ENCODE results near the gene MGAT5B.
"Not testable (repeated sequence)": the region's sequence is repeated elsewhere in the genome, so short reads cannot be mapped to it uniquely, and the experiment has no call there.

Gene MGAT5B

DNA sequence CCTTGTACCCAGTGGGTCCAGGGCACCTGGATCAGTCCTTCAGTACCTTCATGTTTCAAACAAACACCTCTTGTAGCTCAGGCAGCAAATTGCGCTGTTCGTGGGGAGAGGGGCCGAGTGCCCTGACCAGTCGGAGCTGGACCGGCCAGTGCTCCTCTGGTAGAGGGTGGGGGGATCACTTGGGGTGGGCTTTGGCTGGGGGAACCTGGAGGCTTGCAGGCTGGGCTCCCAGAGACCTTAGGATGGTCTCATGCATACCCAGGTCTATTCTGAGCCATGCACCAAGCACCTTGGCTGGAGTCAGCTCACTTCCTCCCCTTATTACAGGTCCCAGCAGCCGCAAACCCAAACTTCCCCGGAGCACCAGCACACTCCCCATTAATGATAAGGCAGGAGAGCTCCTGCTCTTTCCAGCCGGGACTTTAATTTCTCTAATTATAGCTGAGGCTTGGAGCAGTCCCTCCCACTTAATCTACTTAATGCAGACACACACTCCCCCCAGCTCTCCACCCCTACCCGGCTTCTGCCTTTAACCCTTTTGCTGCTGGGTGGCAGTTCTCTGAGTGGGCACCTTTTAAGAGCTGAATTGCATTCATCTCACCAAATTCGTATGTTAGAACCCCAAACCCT is 26.3 kb upstream of the MGAT5B start:
- peaks cover 62% of the 10 kb centered on the region for H3K27me3 Mint-ChIP-seq
- no peak for DNase-seq
- H3K4me3 Mint-ChIP-seq, result no peak overlapping the region

DNA sequence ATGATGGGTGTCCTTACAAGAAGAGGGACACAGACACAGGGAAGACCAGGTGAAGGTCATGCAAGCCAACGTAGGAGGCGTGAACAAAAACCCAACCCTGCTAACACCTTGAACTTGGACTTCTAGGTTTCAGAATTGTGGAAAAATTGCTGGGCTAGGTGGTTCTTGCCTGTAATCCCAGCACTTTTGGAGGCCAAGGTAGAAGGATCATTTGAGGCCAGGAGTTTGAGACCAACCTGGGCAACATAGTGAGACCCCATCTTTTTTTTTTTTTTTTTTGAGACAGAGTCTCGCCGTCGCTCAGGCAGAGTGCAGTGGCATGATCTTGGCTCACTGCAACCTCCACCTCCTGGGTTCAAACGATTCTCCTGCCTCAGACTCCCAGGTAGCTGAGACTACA is 25.1 kb upstream of the MGAT5B start:
- not testable (repeated sequence) for H3K27ac Mint-ChIP-seq; H3K4me3 Mint-ChIP-seq; DNase-seq; H3K9me3 Mint-ChIP-seq; H3K36me3 Mint-ChIP-seq (ENCODE audit: low read depth)
- H3K4me1 Mint-ChIP-seq (ENCODE audit: low read depth), result peaks cover 11% of the 10 kb centered on the region
- H3K27me3 Mint-ChIP-seq, result peaks cover 69% of the 10 kb centered on the region

More for the DNA sequence above, 26.3 kb upstream of the MGAT5B start:
- Mint-ChIP-seq H3K9me3 (no peaks in the 10 kb centered on the region), H3K36me3 (ENCODE audit: low read depth) (no peaks in the 10 kb centered on the region), H3K27ac (no peak overlapping the region), H3K4me1 (ENCODE audit: low read depth) (peaks cover 11% of the 10 kb centered on the region)

DNA sequence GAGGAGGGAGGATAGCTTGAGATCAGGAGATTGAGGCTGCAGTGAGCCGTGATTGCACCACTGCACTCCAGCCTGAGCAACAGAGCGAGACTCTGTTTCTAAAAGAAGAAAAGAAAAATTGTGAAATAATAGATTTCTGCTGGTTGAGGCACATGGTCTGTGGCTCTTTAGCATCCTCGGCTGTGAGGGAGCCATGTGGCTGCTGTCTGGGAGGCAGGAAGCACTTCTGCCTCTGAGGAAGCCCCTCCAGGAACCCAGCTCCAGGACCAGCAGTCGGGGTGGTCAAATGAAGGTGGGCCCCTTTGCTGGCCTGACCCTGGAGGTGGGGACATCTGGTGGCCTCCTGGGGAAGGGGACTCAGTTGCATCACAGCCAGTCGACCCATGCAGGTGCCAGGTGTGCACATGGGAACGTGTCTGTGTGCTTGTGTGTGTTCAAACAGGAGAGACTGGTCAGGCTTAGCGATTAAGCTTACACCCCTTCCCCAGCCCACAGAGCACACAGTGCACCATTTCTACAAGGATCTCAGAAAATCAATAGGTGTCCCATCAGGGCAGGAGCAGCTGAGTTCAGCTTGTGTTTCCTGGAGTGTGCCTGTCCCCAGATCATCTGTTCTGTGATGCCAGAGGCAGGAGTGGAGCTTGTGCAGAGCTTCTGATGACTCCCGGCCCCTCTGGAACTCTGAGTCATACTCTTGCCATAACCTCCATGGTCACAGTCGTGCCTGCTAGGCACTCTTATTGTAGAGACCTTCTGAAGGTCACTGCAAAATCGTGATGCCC is 24.3 kb upstream of the MGAT5B start:
- Mint-ChIP-seq H3K4me1 (ENCODE audit: low read depth) (peaks cover 11% of the 10 kb centered on the region), H3K27ac (no peak overlapping the region), H3K36me3 (ENCODE audit: low read depth) (no peaks in the 10 kb centered on the region), H3K27me3 (peaks cover 69% of the 10 kb centered on the region), H3K9me3 (no peaks in the 10 kb centered on the region), H3K4me3 (no peak overlapping the region)
- DNase-seq, result no peak

DNA sequence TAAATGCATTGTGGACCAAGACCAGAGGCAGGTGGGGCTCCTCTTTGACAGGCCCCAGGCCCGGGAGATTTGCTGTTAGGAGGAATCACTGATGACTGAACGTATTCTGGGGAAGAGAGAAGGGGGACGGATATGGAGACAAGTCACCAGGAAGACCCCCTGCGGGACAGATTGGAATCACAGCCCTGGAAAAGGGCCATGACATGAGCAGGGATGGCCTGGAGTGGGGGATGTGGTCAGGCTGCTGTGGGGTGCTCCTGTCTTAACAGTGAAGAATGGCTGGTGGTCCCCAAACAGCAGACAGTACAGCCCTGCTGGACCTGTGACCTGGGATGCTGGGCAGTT is 23.7 kb upstream of the MGAT5B start:
- no peak overlapping the region for H3K4me3 Mint-ChIP-seq
- DNase-seq, result no peak
- H3K27me3 Mint-ChIP-seq, result peaks cover 69% of the 10 kb centered on the region
- H3K36me3 Mint-ChIP-seq (ENCODE audit: low read depth), result no peaks in the 10 kb centered on the region
- H3K27ac Mint-ChIP-seq, result no peak overlapping the region
- H3K9me3 Mint-ChIP-seq, result no peaks in the 10 kb centered on the region
- peaks cover 11% of the 10 kb centered on the region for H3K4me1 Mint-ChIP-seq (ENCODE audit: low read depth)

DNA sequence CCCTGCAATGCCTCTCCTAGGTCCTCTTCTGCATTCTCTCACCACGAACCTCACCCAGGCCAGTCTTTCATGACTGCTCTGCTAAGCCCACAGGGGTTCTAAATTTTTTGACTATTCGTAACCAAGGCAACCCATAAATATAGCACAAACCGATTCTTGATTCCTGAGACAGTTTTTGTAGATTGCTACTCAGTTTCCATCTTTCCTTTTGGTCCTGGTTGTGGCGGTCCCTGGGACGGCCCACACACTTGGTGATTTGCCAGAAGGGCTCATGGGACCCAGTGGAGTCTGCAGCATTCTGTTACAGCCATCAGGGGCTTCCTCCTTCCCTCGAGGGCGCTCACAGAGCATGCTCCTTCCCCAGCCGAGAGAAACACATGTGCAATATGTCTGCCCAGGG is 23.4 kb upstream of the MGAT5B start:
- H3K4me3 Mint-ChIP-seq, result no peak overlapping the region
- H3K27me3 Mint-ChIP-seq, result peaks cover 65% of the 10 kb centered on the region
- H3K4me1 Mint-ChIP-seq (ENCODE audit: low read depth), result peaks cover 8% of the 10 kb centered on the region
- no peak for DNase-seq
- H3K27ac Mint-ChIP-seq, result no peak overlapping the region
- no peaks in the 10 kb centered on the region for H3K9me3 Mint-ChIP-seq
- no peaks in the 10 kb centered on the region for H3K36me3 Mint-ChIP-seq (ENCODE audit: low read depth)

DNA sequence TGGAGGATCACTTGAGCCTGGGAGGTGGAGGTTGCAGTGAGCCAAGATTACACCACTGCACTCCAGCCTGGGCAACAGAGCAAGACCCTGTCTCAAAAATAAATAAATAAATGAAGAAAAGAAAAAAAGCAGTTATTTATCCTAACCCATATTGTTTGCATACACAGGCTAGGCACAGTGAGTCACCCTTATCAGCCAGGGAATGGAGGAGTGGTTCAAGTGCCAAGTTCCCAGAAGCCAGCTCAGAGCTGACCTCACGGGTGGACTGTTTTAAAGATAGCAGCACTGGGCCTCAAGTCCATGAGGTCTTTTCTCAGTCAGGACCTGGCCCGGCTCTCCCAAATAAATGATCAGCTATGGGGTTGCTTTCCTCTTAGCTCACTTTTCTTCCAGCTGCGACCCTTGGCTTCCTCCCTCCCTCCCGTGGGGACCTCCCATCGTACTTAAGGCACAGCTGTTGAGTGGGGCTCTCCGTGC is 22.6 kb upstream of the MGAT5B start:
- peaks cover 57% of the 10 kb centered on the region for H3K27me3 Mint-ChIP-seq
- H3K27ac Mint-ChIP-seq, result no peak overlapping the region
- no peaks in the 10 kb centered on the region for H3K36me3 Mint-ChIP-seq (ENCODE audit: low read depth)
- H3K4me3 Mint-ChIP-seq, result no peak overlapping the region
- no peak for DNase-seq
- H3K9me3 Mint-ChIP-seq, result no peaks in the 10 kb centered on the region
- H3K4me1 Mint-ChIP-seq (ENCODE audit: low read depth), result peaks cover 1% of the 10 kb centered on the region

DNA sequence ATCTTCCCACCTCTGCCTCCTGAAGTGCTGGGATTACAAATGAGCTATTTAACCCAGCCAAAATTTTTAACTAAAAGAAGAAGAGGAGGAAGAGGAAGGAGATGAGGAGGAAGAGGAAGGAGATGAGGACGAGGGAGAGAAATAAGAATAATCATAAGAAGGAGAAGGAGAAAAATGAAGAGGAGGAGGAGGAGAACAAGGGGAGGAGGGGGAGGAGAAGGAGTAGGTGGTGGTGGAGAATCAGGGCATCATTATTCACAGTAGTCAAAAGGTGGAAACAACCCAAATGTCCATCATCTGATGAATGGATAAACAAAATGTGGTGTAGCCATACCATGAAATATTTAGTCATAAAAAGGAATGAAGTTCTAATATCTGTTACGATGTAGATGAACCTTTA is 21.2 kb upstream of the MGAT5B start:
- Mint-ChIP-seq H3K27me3 (peaks cover 43% of the 10 kb centered on the region), H3K27ac (no peak overlapping the region), H3K4me3 (no peak overlapping the region), H3K36me3 (ENCODE audit: low read depth) (no peaks in the 10 kb centered on the region), H3K4me1 (ENCODE audit: low read depth) (no peaks in the 10 kb centered on the region), H3K9me3 (no peaks in the 10 kb centered on the region)
- no peak for DNase-seq

DNA sequence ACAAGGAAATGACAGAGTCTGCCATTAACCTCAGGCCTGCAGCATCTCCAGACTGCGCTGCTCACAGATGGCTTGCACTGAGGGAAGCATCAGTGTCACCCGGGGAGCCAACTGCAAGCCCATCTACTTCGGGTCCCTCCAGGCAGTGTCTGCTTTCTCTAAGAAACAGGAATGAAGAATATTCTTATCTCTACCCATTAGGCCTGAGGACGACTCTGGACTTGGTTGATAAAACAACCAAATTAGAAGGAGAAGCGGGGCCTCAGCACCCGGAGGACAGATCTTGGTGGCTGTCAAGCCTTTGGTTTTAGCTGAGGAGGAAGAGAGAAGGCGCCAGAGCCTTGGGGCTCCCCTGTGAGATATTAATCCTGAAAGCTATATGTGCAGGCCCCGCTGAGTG is 19.5 kb upstream of the MGAT5B start:
- no peak overlapping the region for H3K4me3 Mint-ChIP-seq
- no peak overlapping the region for H3K27ac Mint-ChIP-seq
- no peaks in the 10 kb centered on the region for H3K36me3 Mint-ChIP-seq (ENCODE audit: low read depth)
- no peaks in the 10 kb centered on the region for H3K9me3 Mint-ChIP-seq
- H3K27me3 Mint-ChIP-seq, result peaks cover 32% of the 10 kb centered on the region
- no peaks in the 10 kb centered on the region for H3K4me1 Mint-ChIP-seq (ENCODE audit: low read depth)
- no peak for DNase-seq

DNA sequence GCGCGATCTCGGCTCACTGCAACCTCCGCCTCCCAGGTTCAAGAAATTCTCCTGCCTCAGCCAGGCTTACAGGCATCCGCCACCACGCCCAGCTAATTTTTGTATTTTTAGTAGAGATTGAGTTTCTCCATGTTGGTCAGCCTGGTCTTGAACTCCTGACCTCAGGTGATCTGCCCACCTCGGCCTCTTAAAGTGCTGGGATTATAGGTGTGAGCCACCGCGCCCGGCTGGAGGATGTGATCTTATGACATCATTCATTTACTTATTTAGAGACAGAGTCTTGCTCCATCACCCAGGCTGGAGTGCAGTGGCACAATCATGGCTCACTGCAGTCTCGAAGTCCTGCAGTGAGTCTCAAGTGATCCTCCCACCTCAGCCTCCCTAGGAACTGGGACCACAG is 19.0 kb upstream of the MGAT5B start:
- H3K36me3 Mint-ChIP-seq (ENCODE audit: low read depth); H3K9me3 Mint-ChIP-seq; H3K4me1 Mint-ChIP-seq (ENCODE audit: low read depth); DNase-seq; H3K4me3 Mint-ChIP-seq; H3K27ac Mint-ChIP-seq: not testable (repeated sequence)
- H3K27me3 Mint-ChIP-seq, result peaks cover 27% of the 10 kb centered on the region

DNA sequence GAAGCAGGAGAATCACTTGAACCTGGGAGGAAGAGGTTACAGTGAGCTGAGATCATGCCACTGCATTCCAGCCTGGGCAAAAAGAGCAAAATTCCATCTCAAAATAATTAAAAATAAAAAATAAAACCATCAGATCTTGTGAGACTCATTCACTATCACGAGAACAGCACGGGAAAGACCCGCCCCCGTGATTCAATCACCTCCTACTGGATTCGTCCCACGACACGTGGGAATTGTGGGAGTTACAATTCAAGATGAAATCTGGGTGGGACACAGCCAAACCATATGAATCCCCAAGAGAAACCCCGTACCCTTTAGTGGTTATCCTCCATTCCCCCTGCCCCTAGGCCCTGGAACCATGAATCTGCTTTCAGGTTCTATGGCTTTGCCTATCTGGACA is 15.4 kb upstream of the MGAT5B start:
- H3K36me3 Mint-ChIP-seq (ENCODE audit: low read depth), result no peaks in the 10 kb centered on the region
- DNase-seq, result no peak
- no peak overlapping the region for H3K4me3 Mint-ChIP-seq
- no peaks in the 10 kb centered on the region for H3K4me1 Mint-ChIP-seq (ENCODE audit: low read depth)
- H3K27me3 Mint-ChIP-seq, result peaks cover 9% of the 10 kb centered on the region
- H3K27ac Mint-ChIP-seq, result no peak overlapping the region
- H3K9me3 Mint-ChIP-seq, result no peaks in the 10 kb centered on the region

DNA sequence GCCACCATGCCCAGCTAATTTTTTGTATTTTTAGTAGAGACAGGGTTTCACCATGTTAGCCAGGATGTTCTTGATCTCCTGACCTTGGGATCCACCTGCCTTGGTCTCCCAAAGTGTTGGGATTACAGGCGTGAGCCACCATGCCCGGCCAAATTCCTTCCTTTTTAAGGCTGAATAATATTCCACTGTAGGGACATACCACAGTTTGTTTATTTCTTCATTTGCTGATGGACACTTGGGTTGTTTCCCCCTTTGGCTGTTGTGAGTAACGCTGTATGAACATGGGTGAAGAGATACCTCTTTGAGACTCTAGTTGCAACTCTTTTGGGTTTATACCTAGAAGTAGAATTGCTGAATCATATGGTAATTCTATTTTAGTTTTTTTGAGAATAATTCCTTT is 13.1 kb upstream of the MGAT5B start:
- H3K4me1 Mint-ChIP-seq (ENCODE audit: low read depth), result no peaks in the 10 kb centered on the region
- H3K4me3 Mint-ChIP-seq, result no peak overlapping the region
- H3K27me3 Mint-ChIP-seq, result peaks cover 9% of the 10 kb centered on the region
- no peak overlapping the region for H3K27ac Mint-ChIP-seq
- H3K36me3 Mint-ChIP-seq (ENCODE audit: low read depth), result no peaks in the 10 kb centered on the region
- DNase-seq, result no peak
- H3K9me3 Mint-ChIP-seq, result no peaks in the 10 kb centered on the region

DNA sequence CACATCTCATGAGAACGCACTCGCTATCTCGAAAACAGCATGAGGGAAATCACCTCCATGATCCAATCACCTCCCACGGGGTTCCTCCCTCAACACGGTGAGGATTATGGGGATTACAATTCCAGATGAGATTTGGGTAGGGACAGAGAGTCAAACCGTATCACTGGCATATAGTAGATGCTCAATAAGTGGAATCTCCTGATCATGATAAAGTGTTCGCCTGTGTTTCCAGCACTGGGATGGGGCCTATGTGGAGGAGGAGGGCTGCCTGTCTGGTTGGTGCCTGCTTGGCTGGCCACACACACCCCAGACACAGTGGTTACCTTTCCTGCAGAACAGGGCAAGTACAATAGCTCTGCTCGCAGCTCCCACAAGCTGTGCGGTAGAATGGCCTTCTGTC is 6.1 kb upstream of the MGAT5B start:
- Mint-ChIP-seq H3K9me3 (no peaks in the 10 kb centered on the region), H3K27me3 (peaks cover 5% of the 10 kb centered on the region), H3K4me3 (no peak overlapping the region), H3K27ac (no peak overlapping the region), H3K36me3 (ENCODE audit: low read depth) (no peaks in the 10 kb centered on the region), H3K4me1 (ENCODE audit: low read depth) (no peaks in the 10 kb centered on the region)
- DNase-seq, result no peak

DNA sequence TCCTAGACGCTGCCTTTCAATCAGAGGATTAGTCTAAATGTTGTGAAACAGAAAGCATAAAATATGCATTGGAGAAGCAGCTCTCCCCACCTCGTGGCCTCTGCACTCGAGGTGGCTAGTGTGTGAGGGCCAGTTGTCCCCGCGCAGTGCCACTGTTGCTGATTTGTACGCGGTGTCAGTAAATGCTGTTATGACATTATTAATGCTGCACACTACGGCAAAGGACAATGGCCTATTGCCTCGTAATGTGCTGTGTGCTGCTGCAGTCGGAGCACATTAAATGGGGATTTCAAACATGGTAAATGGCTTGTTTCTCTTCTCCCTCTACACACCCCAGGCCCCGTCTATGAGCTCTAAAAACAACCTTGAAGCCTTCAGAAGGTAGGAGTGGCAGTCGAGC is 5.7 kb upstream of the MGAT5B start:
- Mint-ChIP-seq H3K36me3 (ENCODE audit: low read depth) (no peaks in the 10 kb centered on the region), H3K4me1 (ENCODE audit: low read depth) (no peaks in the 10 kb centered on the region), H3K9me3 (no peaks in the 10 kb centered on the region), H3K27ac (no peak overlapping the region), H3K4me3 (no peak overlapping the region), H3K27me3 (peaks cover 9% of the 10 kb centered on the region)
- DNase-seq, result no peak

DNA sequence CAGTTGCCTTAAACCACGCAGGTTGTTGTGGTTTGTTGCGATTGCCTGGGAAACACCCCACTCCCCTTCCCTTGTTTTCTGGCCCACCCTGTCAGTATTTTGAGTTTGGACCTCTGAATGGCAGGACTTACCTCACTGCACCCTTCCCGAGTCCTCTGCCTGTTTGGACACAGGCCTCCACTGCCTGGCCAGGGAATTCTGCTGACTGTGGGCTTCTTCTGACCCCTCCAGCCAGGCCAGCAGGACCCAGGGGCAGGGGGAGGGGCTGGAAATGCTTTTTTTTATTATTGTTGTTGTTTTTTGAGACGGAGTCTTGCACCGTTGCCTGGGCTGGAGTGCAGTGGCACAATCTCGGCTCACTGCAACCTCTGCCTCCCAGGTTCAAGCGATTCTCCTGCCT is 4.2 kb upstream of the MGAT5B start:
- Mint-ChIP-seq H3K36me3 (ENCODE audit: low read depth) (no peaks in the 10 kb centered on the region), H3K4me1 (ENCODE audit: low read depth) (peaks cover 6% of the 10 kb centered on the region), H3K27ac (no peak overlapping the region), H3K4me3 (no peak overlapping the region), H3K27me3 (peaks cover 16% of the 10 kb centered on the region), H3K9me3 (no peaks in the 10 kb centered on the region)
- no peak for DNase-seq

DNA sequence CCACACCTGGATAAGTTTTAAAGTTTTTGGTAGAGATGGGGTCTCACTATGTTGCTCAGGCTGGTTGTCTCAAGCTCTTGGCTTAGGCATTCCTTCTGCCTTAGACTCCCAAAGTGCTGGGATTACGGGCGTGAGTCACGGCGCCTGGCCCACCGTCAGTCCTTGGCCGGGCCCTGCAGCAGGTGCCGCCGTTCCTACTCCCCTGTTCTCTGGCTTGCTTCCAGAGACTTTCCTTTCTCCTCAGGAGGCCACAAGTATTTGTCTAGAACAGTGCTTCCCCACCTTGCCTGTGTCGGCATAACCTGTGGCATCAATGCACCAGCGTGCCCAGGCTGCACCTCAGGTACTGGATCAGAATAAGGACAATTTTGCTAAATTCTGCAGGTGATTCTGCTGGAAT is 3.0 kb upstream of the MGAT5B start:
- DNase-seq, result no peak
- no peak overlapping the region for H3K4me3 Mint-ChIP-seq
- H3K4me1 Mint-ChIP-seq (ENCODE audit: low read depth), result peaks cover 8% of the 10 kb centered on the region
- peaks cover 22% of the 10 kb centered on the region for H3K27me3 Mint-ChIP-seq
- H3K36me3 Mint-ChIP-seq (ENCODE audit: low read depth), result no peaks in the 10 kb centered on the region
- H3K27ac Mint-ChIP-seq, result no peak overlapping the region
- H3K9me3 Mint-ChIP-seq, result no peaks in the 10 kb centered on the region
